Thoracic aorta (tissue), 2 donors: ENCODE data around the gene TNFSF4. TPM values are rescaled to one million over a fixed set of nuclear protein-coding genes. Genes with fewer than 3 reads are reported as not detected.
A peak's percentile ranks its signal among the peaks of the same experiment; 100 is the strongest.

ENCODE experiments used
- ATAC-seq: fragments of 150-250 bp; one replicate; pipeline ENCODE4 v1.8.0; 2017; ENCODE audit warnings: low read depth; ENCODE audit not compliant: insufficient number of reproducible peaks, low FRiP score
- DNase-seq: peaks from one replicate; pipeline ENCODE4 v3.0.0-alpha.2; 2020; ENCODE audit warnings: low spot score
- H3K27ac ChIP-seq, 2 donors: fragments of 200-600 bp; sonication (generic); 1 replicate in 1 of 2; 2 replicates in 1 of 2; pipeline ENCODE4 v1.5.1; 2016; ENCODE audit warnings: mild to moderate bottlenecking in 2 of 2, moderate library complexity in 2 of 2
- H3K27me3 ChIP-seq: fragments of 200-600 bp; sonication (generic); replicated peaks from 2 replicates; pipeline ENCODE4 v1.6.0; 2016; ENCODE audit warnings: mild to moderate bottlenecking; ENCODE audit not compliant: insufficient read depth
- H3K36me3 ChIP-seq: fragments of 200-600 bp; sonication (generic); one replicate; pipeline ENCODE4 v1.5.1; 2016
- H3K4me1 ChIP-seq, 2 donors: fragments of 200-600 bp; sonication (generic); 1 replicate in 1 of 2; 2 replicates in 1 of 2; pipeline versions ENCODE4 v1.5.1 to v1.6.0; 2016; ENCODE audit warnings: low read depth in 2 of 2, mild to moderate bottlenecking in 1 of 2; ENCODE audit not compliant: control insufficient read depth in 1 of 2
- H3K4me3 ChIP-seq: fragments of 200-600 bp; sonication (generic); 2 replicates; pipeline ENCODE4 v1.5.1; 2016; ENCODE audit warnings: mild to moderate bottlenecking
- H3K9me3 ChIP-seq: fragments of 200-600 bp; sonication (generic); 2 replicates; pipeline ENCODE4 v1.5.1; 2016
- total RNA-seq, 2 donors: library from RNA; depleted of rRNA; stranded (reverse); fragments of >200 nt; gene quantifications; one replicate each; pipeline versions ENCODE4 v1.1.0 to v1.2.3, GENCODE V29; 2016
- TF ChIP-seq, protein P1 (sequence below): fragments of 200-600 bp; sonication (generic); IDR thresholded peaks from one replicate; pipeline ENCODE4 v1.5.1; 2019; ENCODE audit warnings: antibody characterized with exemption

Gene TNFSF4
- 1 to 10 TPM in 1 of 2 donors, under 1 TPM in 1; 0.71 to 5.4 TPM for total RNA-seq

DNA sequence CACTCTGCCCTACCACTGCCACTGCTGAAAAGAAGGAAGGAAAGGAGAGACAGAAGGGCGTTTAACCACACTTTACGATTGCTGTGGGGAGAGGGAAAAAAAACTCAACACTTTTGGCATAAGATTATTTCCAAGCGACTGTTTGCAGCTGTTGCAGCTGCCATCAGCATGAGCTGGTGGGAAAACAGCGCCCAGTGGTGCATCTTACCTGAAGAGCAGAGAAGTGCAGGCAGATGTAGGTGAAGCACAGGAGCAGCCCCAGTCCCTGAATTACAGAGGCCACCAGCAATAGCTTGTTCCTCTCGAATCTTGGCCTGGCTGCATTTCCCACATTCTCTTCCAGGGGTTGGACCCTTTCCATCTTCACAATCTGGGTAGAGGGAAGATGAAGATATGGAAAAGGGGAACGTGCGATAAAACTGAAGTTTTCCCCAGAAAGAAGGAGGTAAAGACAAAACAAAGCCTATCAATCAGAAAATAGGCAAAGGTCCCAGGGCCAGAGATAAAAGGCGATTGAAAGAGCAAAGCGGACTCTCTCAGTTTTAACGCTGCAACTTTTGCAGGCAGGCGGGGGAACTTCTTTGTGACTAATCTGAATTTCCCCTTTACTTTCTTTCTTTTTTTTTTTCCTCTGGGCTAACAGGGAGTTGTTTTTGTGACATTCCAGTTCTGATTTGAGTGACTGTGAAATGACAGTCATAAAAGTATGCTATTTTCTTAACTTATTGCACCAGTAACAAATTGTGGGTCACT lies at the start of gene TNFSF4:
Gene TNFSF4, minus strand, starts transcription at position 516 of the 753 bp plus-strand sequence. Its CDS starts 155 bp downstream, at position 361.
- Histone ChIP-seq H3K9me3 (no peaks in the 10 kb centered on the region), H3K27ac (no peak within 1 kb of the TSS), H3K36me3 (no peaks in the 10 kb centered on the region), H3K4me3 (peak within 1 kb of the TSS; percentile 59), H3K27me3 (no peaks in the 10 kb centered on the region), H3K4me1 (peaks cover 16 to 19% of the 10 kb centered on the region in 2 donors)
- TF ChIP-seq, protein P1, sequence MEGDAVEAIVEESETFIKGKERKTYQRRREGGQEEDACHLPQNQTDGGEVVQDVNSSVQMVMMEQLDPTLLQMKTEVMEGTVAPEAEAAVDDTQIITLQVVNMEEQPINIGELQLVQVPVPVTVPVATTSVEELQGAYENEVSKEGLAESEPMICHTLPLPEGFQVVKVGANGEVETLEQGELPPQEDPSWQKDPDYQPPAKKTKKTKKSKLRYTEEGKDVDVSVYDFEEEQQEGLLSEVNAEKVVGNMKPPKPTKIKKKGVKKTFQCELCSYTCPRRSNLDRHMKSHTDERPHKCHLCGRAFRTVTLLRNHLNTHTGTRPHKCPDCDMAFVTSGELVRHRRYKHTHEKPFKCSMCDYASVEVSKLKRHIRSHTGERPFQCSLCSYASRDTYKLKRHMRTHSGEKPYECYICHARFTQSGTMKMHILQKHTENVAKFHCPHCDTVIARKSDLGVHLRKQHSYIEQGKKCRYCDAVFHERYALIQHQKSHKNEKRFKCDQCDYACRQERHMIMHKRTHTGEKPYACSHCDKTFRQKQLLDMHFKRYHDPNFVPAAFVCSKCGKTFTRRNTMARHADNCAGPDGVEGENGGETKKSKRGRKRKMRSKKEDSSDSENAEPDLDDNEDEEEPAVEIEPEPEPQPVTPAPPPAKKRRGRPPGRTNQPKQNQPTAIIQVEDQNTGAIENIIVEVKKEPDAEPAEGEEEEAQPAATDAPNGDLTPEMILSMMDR, result no peak
- no peak for DNase-seq
- no peak for ATAC-seq

GRCh38 chr1:173255214-173255813 lies 48.2 kb upstream of the TNFSF4 start:
- no peaks in the 10 kb centered on the region for H3K36me3 ChIP-seq
- H3K4me1 ChIP-seq, result no peaks in the 10 kb centered on the region
- H3K27ac ChIP-seq, result no peak overlapping the region
- no peak for DNase-seq
- peaks cover 9% of the 10 kb centered on the region for H3K9me3 ChIP-seq
- no peak for ATAC-seq
- no peak overlapping the region for H3K4me3 ChIP-seq
- no peaks in the 10 kb centered on the region for H3K27me3 ChIP-seq
- TF ChIP-seq, protein P1, result peak; percentile 27

DNA sequence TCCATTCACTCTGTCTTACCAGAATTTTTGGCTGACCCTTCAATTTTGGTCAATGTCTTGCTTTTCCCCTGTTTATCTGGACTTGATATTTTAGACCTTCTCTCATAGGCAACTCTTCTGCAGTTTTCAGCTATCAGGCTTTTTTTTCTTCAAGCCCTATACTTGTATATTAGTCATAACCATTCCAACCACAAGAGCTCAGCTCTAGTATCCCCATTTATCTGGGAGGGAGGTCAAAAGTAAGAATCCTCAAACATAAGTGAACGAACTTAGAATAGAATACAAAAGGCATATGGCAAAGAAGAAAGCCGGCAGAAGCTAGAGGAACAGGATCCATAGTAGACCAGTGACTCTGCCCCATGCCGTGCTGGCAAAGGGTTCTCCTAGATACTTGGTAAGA lies 45.9 kb upstream of the TNFSF4 start:
- H3K36me3 ChIP-seq, result no peaks in the 10 kb centered on the region
- H3K9me3 ChIP-seq, result no peaks in the 10 kb centered on the region
- TF ChIP-seq, protein P1, result no peak
- H3K4me1 ChIP-seq, result no peaks in the 10 kb centered on the region
- no peaks in the 10 kb centered on the region for H3K27me3 ChIP-seq
- ATAC-seq (no peak), DNase-seq (no peak)
- no peak overlapping the region for H3K27ac ChIP-seq
- no peak overlapping the region for H3K4me3 ChIP-seq

- H3K9me3 ChIP-seq, result no peaks in the 10 kb centered on the region
- TF ChIP-seq, protein P1, result no peak
- no peaks in the 10 kb centered on the region for H3K4me1 ChIP-seq
- ATAC-seq (no peak), DNase-seq (no peak)
- no peaks in the 10 kb centered on the region for H3K27me3 ChIP-seq
- no peak overlapping the region for H3K4me3 ChIP-seq
- H3K36me3 ChIP-seq, result no peaks in the 10 kb centered on the region
- no peak overlapping the region for H3K27ac ChIP-seq
These were observed 42.2 kb upstream of the TNFSF4 start for GRCh38 chr1:173249349-173249748.

DNA sequence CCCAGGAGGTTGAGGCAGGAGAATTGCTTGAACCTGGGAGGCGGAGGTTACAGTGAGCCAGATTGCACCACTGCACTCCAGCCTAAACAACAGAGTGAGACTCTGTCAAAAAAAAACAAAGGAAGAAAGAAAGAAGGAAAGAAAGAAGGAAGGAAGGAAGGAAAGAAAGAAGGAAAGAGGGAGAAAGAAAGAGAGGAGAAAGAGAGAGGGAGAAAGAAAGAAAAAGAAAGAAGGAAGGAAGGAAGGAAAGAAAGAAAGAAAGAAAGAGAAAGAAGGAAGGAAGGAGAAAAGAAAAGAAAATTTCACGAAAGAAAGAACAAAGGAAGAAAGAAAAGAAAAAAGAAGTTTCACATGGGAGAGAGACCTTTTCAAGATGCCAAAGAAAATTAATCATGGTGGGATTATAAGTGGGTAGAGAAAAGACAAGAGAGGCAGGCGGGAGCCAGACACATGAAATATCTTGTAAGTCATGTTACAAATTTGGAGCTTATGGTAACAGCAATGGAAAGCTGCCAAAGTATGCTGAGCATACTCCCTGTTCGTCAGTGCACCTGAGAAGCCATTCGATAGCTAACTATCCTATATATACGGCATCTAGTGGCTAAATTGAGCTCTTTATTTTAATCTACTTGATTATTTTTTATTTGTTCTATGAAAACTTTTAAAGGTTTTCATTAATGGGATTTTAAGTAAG lies 41.3 kb upstream of the TNFSF4 start:
- H3K4me1 ChIP-seq, result no peaks in the 10 kb centered on the region
- DNase-seq (no peak), ATAC-seq (no peak)
- no peaks in the 10 kb centered on the region for H3K36me3 ChIP-seq
- no peak overlapping the region for H3K27ac ChIP-seq
- no peaks in the 10 kb centered on the region for H3K9me3 ChIP-seq
- H3K4me3 ChIP-seq, result no peak overlapping the region
- H3K27me3 ChIP-seq, result no peaks in the 10 kb centered on the region
- TF ChIP-seq, protein P1, result no peak
